ENCODE results near the gene ODR4. TPM values are rescaled to one million over a fixed set of nuclear protein-coding genes. Genes with fewer than 3 reads are reported as not detected.
A peak's percentile ranks its signal among the peaks of the same experiment; 100 is the strongest.

Gene ODR4
- total and polyA plus RNA-seq, 8 donors: 6.1 to 44.2 (median 11.8) TPM

GRCh38 chr1:186403632-186404031 lies 28.0 kb downstream of the ODR4 start:
- Histone ChIP-seq H3K4me3 (no peak overlapping the region), H3K4me1 (no peaks in the 10 kb centered on the region), H3K9me3 (no peaks in the 10 kb centered on the region), H3K36me3 (peaks cover 7 to 76% (median 71%) of the 10 kb centered on the region in 4 donors), H3K27ac (no peak overlapping the region), H3K27me3 (no peaks in the 10 kb centered on the region)
- intact Hi-C loops (cut with DNase I; ENCODE audit: low total_unique reads): loop anchor here (10.0 kb wide), 1 partner anchor 581 kb away; no protein-coding TSS in a partner anchor
- TF ChIP-seq CTCF (IDR thresholded peaks at IDR 0.05) (no peak), POLR2AphosphoS5 (IDR thresholded peaks at IDR 0.05) (no peak), POLR2A (IDR thresholded peaks at IDR 0.05) (no peak), EP300 (IDR thresholded peaks at IDR 0.05) (no peak)
- DNase-seq: no peak

- H3K27ac ChIP-seq: no peak overlapping the region
- TF ChIP-seq POLR2AphosphoS5 (IDR thresholded peaks at IDR 0.05) (no peak), EP300 (IDR thresholded peaks at IDR 0.05) (no peak), CTCF (IDR thresholded peaks at IDR 0.05) (peak in 4 of 7 experiments; percentile 52 to 67 (median 62)), POLR2A (IDR thresholded peaks at IDR 0.05) (no peak)
- no peaks in the 10 kb centered on the region for H3K4me1 ChIP-seq
- intact Hi-C loops (cut with DNase I; ENCODE audit: low total_unique reads): loop anchor here (10.0 kb wide), 1 partner anchor 580 kb away; no protein-coding TSS in a partner anchor
- peaks cover 7 to 76% (median 69%) of the 10 kb centered on the region in 4 donors for H3K36me3 ChIP-seq
- peak in 1 of 2 donors; percentile 66 for DNase-seq
- H3K4me3 ChIP-seq: no peak overlapping the region
- 27 to 41% (median 30%) methylated on average over 5 of the region's 5 CpGs for WGBS, 5 donors
- H3K9me3 ChIP-seq: no peaks in the 10 kb centered on the region
- H3K27me3 ChIP-seq: no peaks in the 10 kb centered on the region
Observed at GRCh38 chr1:186404454-186405051, 28.9 kb downstream of the ODR4 start.

GRCh38 chr1:186409091-186409490 lies 33.5 kb downstream of the ODR4 start:
- DNase-seq: no peak
- no peak overlapping the region for H3K4me3 ChIP-seq
- peaks cover 0 to 80% (median 74%) of the 10 kb centered on the region in 4 donors for H3K36me3 ChIP-seq
- intact Hi-C loops (cut with DNase I; ENCODE audit: low total_unique reads): loop anchor here (10.0 kb wide), 1 partner anchor 576 kb away; no protein-coding TSS in a partner anchor
- H3K27ac ChIP-seq: no peak overlapping the region
- no peaks in the 10 kb centered on the region for H3K9me3 ChIP-seq
- WGBS, 5 donors: 83 to 91% (median 86%) methylated on average over 3 of the region's 3 CpGs
- H3K4me1 ChIP-seq: no peaks in the 10 kb centered on the region
- H3K27me3 ChIP-seq: no peaks in the 10 kb centered on the region
- no peak for TF ChIP-seq EP300 (IDR thresholded peaks at IDR 0.05)
- TF ChIP-seq POLR2A (IDR thresholded peaks at IDR 0.05): no peak
- TF ChIP-seq POLR2AphosphoS5 (IDR thresholded peaks at IDR 0.05): no peak
- no peak for TF ChIP-seq CTCF (IDR thresholded peaks at IDR 0.05)

- intact Hi-C loops (cut with DNase I; ENCODE audit: low total_unique reads): no loop called here
- H3K9me3 ChIP-seq: no peaks in the 10 kb centered on the region
- peaks cover 0 to 2% (median 0%) of the 10 kb centered on the region in 4 donors for H3K4me1 ChIP-seq
- DNase-seq: no peak
- WGBS, 5 donors: 86 to 95% (median 89%) methylated on average over 1 of the region's 1 CpG
- no peak overlapping the region for H3K4me3 ChIP-seq
- H3K36me3 ChIP-seq: peaks cover 0 to 74% (median 53%) of the 10 kb centered on the region in 4 donors
- no peaks in the 10 kb centered on the region for H3K27me3 ChIP-seq
- no peak overlapping the region for H3K27ac ChIP-seq
- TF ChIP-seq CTCF (IDR thresholded peaks at IDR 0.05) (no peak), EP300 (IDR thresholded peaks at IDR 0.05) (no peak), POLR2AphosphoS5 (IDR thresholded peaks at IDR 0.05) (no peak), POLR2A (IDR thresholded peaks at IDR 0.05) (no peak)
Observed at GRCh38 chr1:186413319-186413718, 37.7 kb downstream of the ODR4 start.
